Memory B cell (primary cell): ENCODE results near the gene IDUA.

ENCODE experiments used
- ATAC-seq: fragments of 150-1000 bp; cut with Tn5 transposase; 2 replicates; pipeline ENCODE4 v1.10.0; 2021; ENCODE audit warnings: low read depth, mild to moderate bottlenecking, moderate library complexity
- DNase-seq, 2 donors: peaks; one replicate each; pipeline ENCODE4 v3.0.0; 2022; ENCODE audit warnings: low spot score in 2 of 2
- H3K27ac Mint-ChIP-seq: one replicate; pipeline ENCODE4 v1.8.0; 2022; ENCODE audit warnings: mild to moderate bottlenecking, moderate library complexity, mixed read lengths
- H3K27me3 Mint-ChIP-seq: one replicate; pipeline ENCODE4 v1.8.0; 2022; ENCODE audit warnings: mixed read lengths
- H3K36me3 Mint-ChIP-seq: one replicate; pipeline ENCODE4 v1.8.0; 2022; ENCODE audit warnings: mild to moderate bottlenecking, mixed read lengths
- H3K4me1 Mint-ChIP-seq: one replicate; pipeline ENCODE4 v1.8.0; 2022; ENCODE audit warnings: mixed read lengths
- H3K4me3 Mint-ChIP-seq: one replicate; pipeline ENCODE4 v1.8.0; 2022; ENCODE audit warnings: mild to moderate bottlenecking, moderate library complexity, mixed read lengths
- H3K9me3 Mint-ChIP-seq: one replicate; pipeline ENCODE4 v1.8.0; 2022; ENCODE audit warnings: mixed read lengths

Gene IDUA

GRCh38 chr4:960636-961350, 26.1 kb upstream of the IDUA start:
- no peak for DNase-seq
- no peaks in the 10 kb centered on the region for H3K9me3 Mint-ChIP-seq
- no peak overlapping the region for H3K27ac Mint-ChIP-seq
- peaks cover 4% of the 10 kb centered on the region for H3K4me1 Mint-ChIP-seq
- no peaks in the 10 kb centered on the region for H3K27me3 Mint-ChIP-seq
- peaks cover 14% of the 10 kb centered on the region for H3K36me3 Mint-ChIP-seq
- no peak overlapping the region for H3K4me3 Mint-ChIP-seq
- no peak for ATAC-seq

GRCh38 chr4:961351-962230, 25.3 kb upstream of the IDUA start:
- Mint-ChIP-seq H3K4me3 (no peak overlapping the region), H3K27me3 (no peaks in the 10 kb centered on the region), H3K9me3 (no peaks in the 10 kb centered on the region), H3K36me3 (peaks cover 13% of the 10 kb centered on the region), H3K4me1 (peaks cover 4% of the 10 kb centered on the region), H3K27ac (no peak overlapping the region)
- peak; percentile 78 for ATAC-seq
- no peak for DNase-seq

- no peak for ATAC-seq
- Mint-ChIP-seq H3K4me1 (peaks cover 4% of the 10 kb centered on the region), H3K9me3 (no peaks in the 10 kb centered on the region), H3K27me3 (no peaks in the 10 kb centered on the region), H3K27ac (no peak overlapping the region), H3K36me3 (peaks cover 8% of the 10 kb centered on the region), H3K4me3 (no peak overlapping the region)
- DNase-seq = no peak
Measured at GRCh38 chr4:962231-963208, 24.3 kb upstream of the IDUA start.

- no peak for ATAC-seq
- no peak overlapping the region for H3K27ac Mint-ChIP-seq
Measured at GRCh38 chr4:963276-964225, 23.3 kb upstream of the IDUA start.

GRCh38 chr4:964346-965025, 22.4 kb upstream of the IDUA start:
- ATAC-seq (no peak), DNase-seq (no peak)
- Mint-ChIP-seq H3K36me3 (peaks cover 1% of the 10 kb centered on the region), H3K4me3 (no peak overlapping the region), H3K27ac (no peak overlapping the region), H3K4me1 (peaks cover 4% of the 10 kb centered on the region), H3K9me3 (no peaks in the 10 kb centered on the region), H3K27me3 (no peaks in the 10 kb centered on the region)

More at GRCh38 chr4:963276-964225, 23.3 kb upstream of the IDUA start:
- Mint-ChIP-seq H3K36me3 (peaks cover 3% of the 10 kb centered on the region), H3K27me3 (no peaks in the 10 kb centered on the region), H3K9me3 (no peaks in the 10 kb centered on the region), H3K4me3 (no peak overlapping the region), H3K4me1 (peaks cover 4% of the 10 kb centered on the region)
- DNase-seq = no peak

- no peaks in the 10 kb centered on the region for H3K27me3 Mint-ChIP-seq
- no peak for DNase-seq
- peaks cover 1% of the 10 kb centered on the region for H3K36me3 Mint-ChIP-seq
- H3K4me3 Mint-ChIP-seq = no peak overlapping the region
- H3K9me3 Mint-ChIP-seq = no peaks in the 10 kb centered on the region
- no peak for ATAC-seq
- H3K27ac Mint-ChIP-seq = no peak overlapping the region
- peaks cover 4% of the 10 kb centered on the region for H3K4me1 Mint-ChIP-seq
Measured at GRCh38 chr4:965048-965765, 21.6 kb upstream of the IDUA start.

- H3K9me3 Mint-ChIP-seq = no peaks in the 10 kb centered on the region
- H3K4me1 Mint-ChIP-seq = peaks cover 7% of the 10 kb centered on the region
- no peak overlapping the region for H3K27ac Mint-ChIP-seq
- H3K36me3 Mint-ChIP-seq = peaks cover 1% of the 10 kb centered on the region
- ATAC-seq (no peak), DNase-seq (no peak)
- no peak overlapping the region for H3K4me3 Mint-ChIP-seq
- H3K27me3 Mint-ChIP-seq = no peaks in the 10 kb centered on the region
Measured at GRCh38 chr4:965766-966134, 21.1 kb upstream of the IDUA start.

GRCh38 chr4:966266-967112, 20.4 kb upstream of the IDUA start:
- Mint-ChIP-seq H3K36me3 (peaks cover 1% of the 10 kb centered on the region), H3K27ac (no peak overlapping the region), H3K4me3 (no peak overlapping the region), H3K9me3 (no peaks in the 10 kb centered on the region), H3K4me1 (peaks cover 7% of the 10 kb centered on the region), H3K27me3 (no peaks in the 10 kb centered on the region)
- DNase-seq = no peak
- no peak for ATAC-seq

GRCh38 chr4:967113-968104, 19.4 kb upstream of the IDUA start:
- Mint-ChIP-seq H3K4me3 (no peak overlapping the region), H3K36me3 (peaks cover 1% of the 10 kb centered on the region), H3K4me1 (peaks cover 4% of the 10 kb centered on the region), H3K27me3 (no peaks in the 10 kb centered on the region), H3K9me3 (no peaks in the 10 kb centered on the region), H3K27ac (no peak overlapping the region)
- DNase-seq (no peak), ATAC-seq (no peak)

GRCh38 chr4:968221-968620, 18.6 kb upstream of the IDUA start:
- peaks cover 1% of the 10 kb centered on the region for H3K36me3 Mint-ChIP-seq
- DNase-seq (no peak), ATAC-seq (no peak)
- H3K9me3 Mint-ChIP-seq = no peaks in the 10 kb centered on the region
- H3K4me1 Mint-ChIP-seq = peaks cover 4% of the 10 kb centered on the region
- H3K27me3 Mint-ChIP-seq = no peaks in the 10 kb centered on the region
- H3K4me3 Mint-ChIP-seq = peak overlapping the region; percentile 49
- H3K27ac Mint-ChIP-seq = no peak overlapping the region
